Measurements from ENCODE around the gene ANXA2. TPM values are rescaled to one million over a fixed set of nuclear protein-coding genes. Genes with fewer than 3 reads are reported as not detected.
"Not testable (repeated sequence)": the region's sequence is repeated elsewhere in the genome, so short reads cannot be mapped to it uniquely, and the experiment has no call there.

ANXA2 gene
- total and polyA plus RNA-seq, 2 experiments from 2014 or later = 202 to 225 TPM

DNA sequence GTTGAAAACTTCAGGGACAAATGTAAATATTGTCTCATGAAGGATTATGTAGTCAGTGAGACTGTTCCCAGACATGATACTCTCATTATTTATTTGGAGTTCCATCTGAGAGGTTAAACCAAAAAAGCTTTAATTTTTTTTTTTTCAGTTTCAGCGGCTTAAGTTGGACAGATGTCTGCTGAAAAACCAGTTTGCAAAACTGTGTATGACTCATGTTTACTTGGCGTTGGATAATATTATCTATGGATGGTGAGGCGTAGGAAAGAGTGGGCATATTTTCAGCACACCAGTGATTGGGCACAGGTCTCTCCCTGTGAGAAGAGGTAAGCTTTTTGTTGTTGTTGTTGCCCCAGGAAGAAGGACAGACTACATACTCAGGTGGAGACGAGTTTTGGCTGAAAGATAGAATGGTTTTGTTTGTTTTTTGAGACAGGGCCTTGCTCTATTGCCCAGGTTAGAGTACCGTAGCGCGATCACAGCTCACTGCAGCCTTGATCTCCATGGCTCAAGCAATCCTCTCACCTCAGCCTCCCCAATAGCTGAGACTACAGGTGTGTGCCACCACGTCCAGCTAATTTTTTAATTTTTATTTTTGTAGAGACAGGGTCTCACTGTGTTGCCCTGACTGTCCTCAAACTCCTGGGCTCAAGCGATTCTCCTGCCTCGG lies 16.4 kb upstream of the ANXA2 start (continued):
- no peak for TF ChIP-seq STAT1 (IDR thresholded peaks at IDR 0.05; ENCODE audit: unreplicated experiment)
- no peak for TF ChIP-seq ZNF114 (CRISPR knock-in tag; IDR thresholded peaks at IDR 0.05)
- TF ChIP-seq, protein P1, sequence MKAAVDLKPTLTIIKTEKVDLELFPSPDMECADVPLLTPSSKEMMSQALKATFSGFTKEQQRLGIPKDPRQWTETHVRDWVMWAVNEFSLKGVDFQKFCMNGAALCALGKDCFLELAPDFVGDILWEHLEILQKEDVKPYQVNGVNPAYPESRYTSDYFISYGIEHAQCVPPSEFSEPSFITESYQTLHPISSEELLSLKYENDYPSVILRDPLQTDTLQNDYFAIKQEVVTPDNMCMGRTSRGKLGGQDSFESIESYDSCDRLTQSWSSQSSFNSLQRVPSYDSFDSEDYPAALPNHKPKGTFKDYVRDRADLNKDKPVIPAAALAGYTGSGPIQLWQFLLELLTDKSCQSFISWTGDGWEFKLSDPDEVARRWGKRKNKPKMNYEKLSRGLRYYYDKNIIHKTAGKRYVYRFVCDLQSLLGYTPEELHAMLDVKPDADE (IDR thresholded peaks at IDR 0.05) = no peak

- Histone ChIP-seq H3K79me2 (replicated peaks; ENCODE audit: insufficient read depth) (no peaks in the 10 kb centered on the region), H3K27me3 (ENCODE audit: insufficient read depth) (no peaks in the 10 kb centered on the region), H3K27ac (ENCODE audit: low read depth) (no peak overlapping the region), H3F3A (replicated peaks; ENCODE audit: low read depth) (0 out of 2 replicates have a peak, but pooled peaks cover 3% of the 10 kb centered on the region), H3K36me3 (ENCODE audit: insufficient read depth) (no peaks in the 10 kb centered on the region), H3K4me1 (ENCODE audit: insufficient read depth) (no peaks in the 10 kb centered on the region), H3K4me3 (no peak overlapping the region), H3K9me2 (ENCODE audit: insufficient read depth) (no peaks in the 10 kb centered on the region), H3K4me2 (no peak overlapping the region), H2AFZ (no peak overlapping the region), H4K20me1 (replicated peaks; ENCODE audit: insufficient read depth) (no peaks in the 10 kb centered on the region)
- no peaks in the 10 kb centered on the region for H3K27me3 Mint-ChIP-seq (ENCODE audit: insufficient read depth, low read depth, poor library complexity)
- H3K36me3 Mint-ChIP-seq (ENCODE audit: low read depth) = no peaks in the 10 kb centered on the region
- H3K27ac Mint-ChIP-seq = no peak overlapping the region
- no peaks in the 10 kb centered on the region for H3K9me3 Mint-ChIP-seq
- H3K4me1 Mint-ChIP-seq = peaks cover 5% of the 10 kb centered on the region; the same call in 2 of the 3 replicates
- peak; percentile 38; the same call in 1 of the 3 replicates for ATAC-seq
- H3K4me3 Mint-ChIP-seq = no peak overlapping the region
- TF ChIP-seq ZNF114 (CRISPR knock-in tag; IDR thresholded peaks at IDR 0.05) (no peak), ZNF331 (CRISPR knock-in tag; IDR thresholded peaks at IDR 0.05; ENCODE audit: low read depth) (no peak), NANOG (IDR thresholded peaks at IDR 0.05; ENCODE audit: borderline replicate concordance) (no peak), EZH2phosphoT487 (IDR thresholded peaks at IDR 0.05; ENCODE audit: unreplicated experiment) (no peak), STAT1 (IDR thresholded peaks at IDR 0.05; ENCODE audit: unreplicated experiment) (no peak)
- TF ChIP-seq, protein P2, sequence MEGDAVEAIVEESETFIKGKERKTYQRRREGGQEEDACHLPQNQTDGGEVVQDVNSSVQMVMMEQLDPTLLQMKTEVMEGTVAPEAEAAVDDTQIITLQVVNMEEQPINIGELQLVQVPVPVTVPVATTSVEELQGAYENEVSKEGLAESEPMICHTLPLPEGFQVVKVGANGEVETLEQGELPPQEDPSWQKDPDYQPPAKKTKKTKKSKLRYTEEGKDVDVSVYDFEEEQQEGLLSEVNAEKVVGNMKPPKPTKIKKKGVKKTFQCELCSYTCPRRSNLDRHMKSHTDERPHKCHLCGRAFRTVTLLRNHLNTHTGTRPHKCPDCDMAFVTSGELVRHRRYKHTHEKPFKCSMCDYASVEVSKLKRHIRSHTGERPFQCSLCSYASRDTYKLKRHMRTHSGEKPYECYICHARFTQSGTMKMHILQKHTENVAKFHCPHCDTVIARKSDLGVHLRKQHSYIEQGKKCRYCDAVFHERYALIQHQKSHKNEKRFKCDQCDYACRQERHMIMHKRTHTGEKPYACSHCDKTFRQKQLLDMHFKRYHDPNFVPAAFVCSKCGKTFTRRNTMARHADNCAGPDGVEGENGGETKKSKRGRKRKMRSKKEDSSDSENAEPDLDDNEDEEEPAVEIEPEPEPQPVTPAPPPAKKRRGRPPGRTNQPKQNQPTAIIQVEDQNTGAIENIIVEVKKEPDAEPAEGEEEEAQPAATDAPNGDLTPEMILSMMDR (conservative IDR thresholded peaks at IDR 0.05; ENCODE audit: low read depth in 2 of 2) = no peak
- TF ChIP-seq, protein P1 (IDR thresholded peaks at IDR 0.05) = no peak
- no peak for DNase-seq (ENCODE audit: low spot score)
Observed at GRCh38 chr15:60413231-60413824, 15.5 kb upstream of the ANXA2 start.

DNA sequence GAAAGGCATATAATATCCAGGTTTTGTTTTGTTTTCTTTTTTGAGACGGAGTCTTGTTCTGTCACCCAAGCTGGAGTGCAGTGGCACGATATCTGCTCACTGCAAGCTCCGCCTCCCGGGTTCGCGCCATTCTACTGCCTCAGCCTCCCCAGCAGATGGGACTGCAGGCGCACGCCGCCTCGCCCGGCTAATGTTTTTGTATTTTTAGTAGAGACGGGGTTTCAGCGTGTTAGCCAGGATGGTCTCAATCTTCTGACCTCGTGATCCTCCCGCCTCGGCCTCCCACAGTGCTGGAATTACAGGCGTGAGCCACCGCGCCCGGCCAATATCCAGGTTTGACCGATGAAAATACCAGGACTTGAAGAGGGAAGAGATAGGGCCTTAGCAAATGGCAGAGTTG lies 15.0 kb upstream of the ANXA2 start:
- DNase-seq (ENCODE audit: low spot score); H3K36me3 ChIP-seq (ENCODE audit: insufficient read depth); H3K4me1 Mint-ChIP-seq; H4K20me1 ChIP-seq (replicated peaks; ENCODE audit: insufficient read depth); H3K4me2 ChIP-seq; H2AFZ ChIP-seq; H3K4me3 ChIP-seq; H3K27ac Mint-ChIP-seq; H3K4me3 Mint-ChIP-seq; H3K27me3 Mint-ChIP-seq (ENCODE audit: insufficient read depth, low read depth, poor library complexity); ATAC-seq; H3K9me3 Mint-ChIP-seq; H3K27me3 ChIP-seq (ENCODE audit: insufficient read depth); H3F3A ChIP-seq (replicated peaks; ENCODE audit: low read depth); H3K4me1 ChIP-seq (ENCODE audit: insufficient read depth); H3K36me3 Mint-ChIP-seq (ENCODE audit: low read depth); H3K27ac ChIP-seq (ENCODE audit: low read depth); H3K79me2 ChIP-seq (replicated peaks; ENCODE audit: insufficient read depth); H3K9me2 ChIP-seq (ENCODE audit: insufficient read depth): not testable (repeated sequence)

Measured in GM23338 (cell line).